Spinal cord (tissue), 10 donors: ENCODE measurements around the gene RHBDL2. TPM values are rescaled to one million over a fixed set of nuclear protein-coding genes. Genes with fewer than 3 reads are reported as not detected.

Experiments used
- DNase-seq, 6 donors: peaks; one replicate each; pipeline versions ENCODE4 v3.0.0 to v3.0.0-alpha.2; 2013 to 2015; ENCODE audit warnings: low spot score in 6 of 6, low read depth in 4 of 6
- H3K27ac ChIP-seq: one replicate; pipeline ENCODE4 v1.5.1; 2013; ENCODE audit warnings: low read depth, low read length, control low read depth
- H3K27me3 ChIP-seq: one replicate; pipeline ENCODE4 v1.6.1; 2013; ENCODE audit warnings: low read length; ENCODE audit not compliant: control insufficient read depth, insufficient read depth
- H3K36me3 ChIP-seq: one replicate; pipeline ENCODE4 v1.6.1; 2013; ENCODE audit warnings: low read length; ENCODE audit not compliant: control insufficient read depth, insufficient read depth
- H3K4me1 ChIP-seq: one replicate; pipeline ENCODE4 v1.6.1; 2013; ENCODE audit warnings: low read length; ENCODE audit not compliant: control insufficient read depth, insufficient read depth
- H3K4me3 ChIP-seq: one replicate; pipeline ENCODE4 v1.5.1; 2013; ENCODE audit warnings: low read depth, low read length, control low read depth
- H3K9me3 ChIP-seq: one replicate; pipeline ENCODE4 v1.6.1; 2013; ENCODE audit warnings: low read length; ENCODE audit not compliant: control insufficient read depth, insufficient read depth
- WGBS: methylation state at CpG from one replicate; pipeline ENCODE4 v1.1.5; 2013; ENCODE audit warnings: missing lambda C conversion rate; ENCODE audit not compliant: insufficient coverage; 5-methylcytosine and 5-hydroxymethylcytosine counted together
- polyA plus RNA-seq, 2 donors: library from polyadenylated mRNA; unstranded; fragments of 120-200 nt; gene quantifications; one replicate each; pipeline ENCODE4 v1.2.1, GENCODE V29; 2013; ENCODE audit not compliant: insufficient read length in 2 of 2
- total RNA-seq, 2 donors: library from RNA; depleted of rRNA in 1 of 2; stranded (reverse); fragments of 120-200 nt in 1 of 2; fragments of >200 nt in 1 of 2; gene quantifications; one replicate each; pipeline versions ENCODE4 v1.2.3 to v1.2.4, GENCODE V29; 2013 to 2014
- donor health status: healthy.

The RHBDL2 gene
- total and polyA plus RNA-seq, 4 donors: 0.61 to 2.8 (median 0.96) TPM

DNA sequence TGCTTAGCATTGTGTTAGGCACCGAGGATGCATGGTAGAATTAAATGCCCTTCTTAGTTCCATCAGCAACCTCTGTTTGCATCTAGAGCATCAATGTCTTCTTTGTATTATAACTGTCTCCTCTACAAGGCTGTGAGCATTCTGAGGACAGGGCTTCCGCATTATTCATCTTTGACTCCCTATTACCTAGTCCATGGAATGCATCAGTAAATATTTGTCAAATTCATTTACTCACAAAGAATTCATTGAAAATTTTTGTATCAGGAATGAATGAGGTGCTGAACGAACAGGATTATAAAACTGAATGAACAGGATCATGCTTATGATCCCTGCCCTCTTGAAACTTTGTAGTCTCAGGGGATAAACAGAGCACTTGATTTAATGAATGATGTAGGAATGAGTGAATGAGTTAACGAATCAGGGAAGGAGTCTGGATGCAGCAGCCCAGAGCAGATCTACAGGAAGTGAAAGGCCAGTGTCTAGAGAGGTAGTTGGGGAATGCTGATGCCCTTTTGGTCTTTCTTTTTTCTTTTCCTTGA lies 2.8 kb downstream of the RHBDL2 start:
- no peak for DNase-seq
- Histone ChIP-seq H3K9me3 (no peaks in the 10 kb centered on the region), H3K4me3 (no peak overlapping the region), H3K36me3 (no peaks in the 10 kb centered on the region), H3K27me3 (no peaks in the 10 kb centered on the region), H3K4me1 (peaks cover 13% of the 10 kb centered on the region), H3K27ac (no peak overlapping the region)
- whole genome bisulfite sequencing: 66% methylated on average over 2 of the region's 4 CpGs

DNA sequence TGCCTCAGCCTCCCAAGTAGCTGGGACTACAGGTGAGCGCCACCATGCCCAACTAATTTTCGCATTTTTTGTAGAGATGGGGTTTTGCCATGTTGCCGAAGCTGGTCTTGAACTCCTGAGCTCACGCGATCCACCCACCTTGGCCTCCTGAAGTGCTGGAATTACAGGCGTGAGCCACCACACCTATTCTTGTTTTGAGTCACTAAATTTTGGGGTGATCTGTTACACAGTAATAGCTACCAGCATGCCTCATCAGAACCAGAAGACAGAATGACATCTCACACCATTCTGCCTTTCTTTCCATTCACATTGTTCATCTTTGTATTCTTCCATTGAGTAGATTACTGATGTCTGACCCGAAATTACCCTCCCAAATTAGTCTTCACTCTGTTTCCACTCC lies 9.1 kb downstream of the RHBDL2 start:
- Histone ChIP-seq H3K36me3 (no peaks in the 10 kb centered on the region), H3K4me3 (no peak overlapping the region), H3K9me3 (no peaks in the 10 kb centered on the region), H3K27ac (no peak overlapping the region), H3K4me1 (peaks cover 13% of the 10 kb centered on the region), H3K27me3 (no peaks in the 10 kb centered on the region)
- DNase-seq: no peak
- WGBS: 100% methylated on average over 1 of the region's 7 CpGs

DNA sequence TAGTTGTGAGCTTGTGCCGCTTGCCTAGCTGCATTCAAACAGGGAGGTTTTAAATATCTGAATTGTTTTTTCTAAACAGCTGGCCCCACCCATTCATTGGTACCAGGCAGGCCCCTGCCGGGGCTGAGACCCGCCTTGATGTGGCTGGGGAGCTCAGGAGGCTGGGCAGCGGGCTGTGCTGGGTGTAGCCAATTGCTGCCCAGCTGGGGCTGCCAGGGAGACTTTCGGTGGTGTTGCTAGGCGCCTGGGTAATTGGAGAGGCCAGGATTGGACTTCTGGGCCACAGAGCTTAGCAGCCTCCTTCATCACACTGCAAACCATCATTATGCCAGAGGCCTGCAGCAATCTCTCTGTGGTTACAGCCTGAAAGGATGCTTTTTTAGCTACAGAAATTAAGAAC lies 12.2 kb downstream of the RHBDL2 start:
- peaks cover 13% of the 10 kb centered on the region for H3K4me1 ChIP-seq
- DNase-seq: peak in 5 of 6 donors; percentile 11 to 75 (median 39)
- WGBS: no CpG with 5 or more reads among the region's 6 CpGs
- H3K27me3 ChIP-seq: no peaks in the 10 kb centered on the region
- peak overlapping the region; percentile 10 for H3K27ac ChIP-seq
- no peaks in the 10 kb centered on the region for H3K36me3 ChIP-seq
- H3K4me3 ChIP-seq: no peak overlapping the region
- H3K9me3 ChIP-seq: no peaks in the 10 kb centered on the region

DNA sequence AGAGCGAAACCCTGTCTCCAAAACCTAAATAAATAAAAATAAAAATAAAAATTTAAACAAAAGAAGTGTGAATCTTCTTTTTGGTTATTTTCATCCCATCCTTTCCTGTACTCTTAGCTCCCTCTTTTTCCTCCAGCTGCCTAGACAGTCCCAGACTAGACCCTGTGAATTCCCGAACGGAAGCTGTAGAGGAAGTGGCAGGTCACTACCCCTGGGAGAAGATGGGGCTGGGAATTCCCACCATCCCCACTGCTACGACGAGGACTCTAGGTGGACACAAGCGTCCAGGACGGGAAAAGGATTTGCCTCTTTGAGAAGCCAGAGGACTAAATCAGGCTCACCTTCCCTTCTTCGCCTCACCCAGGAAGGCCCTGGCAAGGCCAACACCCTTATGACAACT lies 12.6 kb downstream of the RHBDL2 start:
- Histone ChIP-seq H3K27me3 (no peaks in the 10 kb centered on the region), H3K27ac (no peak overlapping the region), H3K9me3 (no peaks in the 10 kb centered on the region), H3K4me3 (no peak overlapping the region), H3K36me3 (no peaks in the 10 kb centered on the region), H3K4me1 (peaks cover 13% of the 10 kb centered on the region)
- WGBS: 57% methylated on average over 2 of the region's 8 CpGs
- no peak for DNase-seq

GRCh38 chr1:38926091-38926490 lies 15.5 kb downstream of the RHBDL2 start:
- Histone ChIP-seq H3K27me3 (no peaks in the 10 kb centered on the region), H3K27ac (no peak overlapping the region)
- WGBS: 89% methylated on average over 3 of the region's 3 CpGs

DNA sequence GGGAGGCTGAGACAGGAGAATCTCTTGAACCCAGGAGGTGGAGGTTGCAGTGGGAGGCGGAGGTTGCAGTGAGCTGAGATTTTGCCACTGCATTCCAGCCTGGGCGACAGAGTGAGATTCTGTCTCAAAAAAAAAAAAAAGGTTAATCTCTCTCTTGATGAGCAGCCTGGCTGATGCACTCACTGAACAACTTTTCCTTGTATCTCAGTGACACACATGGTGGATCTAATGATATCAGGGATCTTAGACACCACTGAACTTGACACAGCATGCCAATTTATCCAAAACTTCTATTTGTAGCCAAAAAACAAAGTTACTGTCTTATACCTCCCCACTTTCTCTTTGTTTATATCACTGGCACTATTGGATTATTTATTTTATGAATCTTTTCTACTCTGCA lies 16.2 kb downstream of the RHBDL2 start:
- Histone ChIP-seq H3K4me1 (peaks cover 13% of the 10 kb centered on the region), H3K9me3 (no peaks in the 10 kb centered on the region), H3K36me3 (no peaks in the 10 kb centered on the region), H3K27me3 (no peaks in the 10 kb centered on the region), H3K4me3 (no peak overlapping the region), H3K27ac (no peak overlapping the region)
- no peak for DNase-seq
- 100% methylated on average over 1 of the region's 2 CpGs for WGBS

More at GRCh38 chr1:38926091-38926490, 15.5 kb downstream of the RHBDL2 start:
- peaks cover 13% of the 10 kb centered on the region for H3K4me1 ChIP-seq
- no peaks in the 10 kb centered on the region for H3K36me3 ChIP-seq
- H3K9me3 ChIP-seq: no peaks in the 10 kb centered on the region
- no peak for DNase-seq
- H3K4me3 ChIP-seq: no peak overlapping the region

- no peak overlapping the region for H3K4me3 ChIP-seq
- H3K4me1 ChIP-seq: no peaks in the 10 kb centered on the region
- H3K27ac ChIP-seq: no peak overlapping the region
- no peaks in the 10 kb centered on the region for H3K27me3 ChIP-seq
- no peaks in the 10 kb centered on the region for H3K36me3 ChIP-seq
- H3K9me3 ChIP-seq: no peaks in the 10 kb centered on the region
- 100% methylated on average over 1 of the region's 3 CpGs for WGBS
- DNase-seq: no peak
These were observed 18.0 kb downstream of the RHBDL2 start for GRCh38 chr1:38923607-38924006.

- Histone ChIP-seq H3K4me1 (no peaks in the 10 kb centered on the region), H3K36me3 (no peaks in the 10 kb centered on the region), H3K27me3 (no peaks in the 10 kb centered on the region), H3K9me3 (no peaks in the 10 kb centered on the region), H3K4me3 (no peak overlapping the region), H3K27ac (no peak overlapping the region)
- no CpG with 5 or more reads among the region's 3 CpGs for WGBS
- DNase-seq: peak in 1 of 6 donors; percentile 3
These were observed 22.5 kb downstream of the RHBDL2 start for GRCh38 chr1:38919130-38919529.

- Histone ChIP-seq H3K36me3 (peaks cover 2% of the 10 kb centered on the region), H3K4me3 (no peak overlapping the region), H3K4me1 (no peaks in the 10 kb centered on the region), H3K9me3 (no peaks in the 10 kb centered on the region), H3K27ac (no peak overlapping the region), H3K27me3 (no peaks in the 10 kb centered on the region)
- DNase-seq: no peak
- WGBS: 73% methylated on average over 4 of the region's 5 CpGs
These were observed 23.1 kb downstream of the RHBDL2 start for GRCh38 chr1:38918568-38918967.

- DNase-seq: no peak
- no peaks in the 10 kb centered on the region for H3K27me3 ChIP-seq
- H3K9me3 ChIP-seq: no peaks in the 10 kb centered on the region
- no peaks in the 10 kb centered on the region for H3K4me1 ChIP-seq
- H3K27ac ChIP-seq: no peak overlapping the region
- no CpG with 5 or more reads among the region's 1 CpG for WGBS
- H3K4me3 ChIP-seq: no peak overlapping the region
- peaks cover 4% of the 10 kb centered on the region for H3K36me3 ChIP-seq
These were observed 23.9 kb downstream of the RHBDL2 start for GRCh38 chr1:38917772-38918171.
